HG03025 (cell line): ENCODE measurements around the gene KRT81.
"Not testable (repeated sequence)": the region's sequence is repeated elsewhere in the genome, so short reads cannot be mapped to it uniquely, and the experiment has no call there.

Experiments used
- ATAC-seq: cut with Tn5 transposase; IDR thresholded peaks from one replicate; pipeline ENCODE4 v1.9.1; 2021; ENCODE audit warnings: mild to moderate bottlenecking, moderate library complexity; ENCODE audit not compliant: unreplicated experiment, low FRiP score

The KRT81 gene

DNA sequence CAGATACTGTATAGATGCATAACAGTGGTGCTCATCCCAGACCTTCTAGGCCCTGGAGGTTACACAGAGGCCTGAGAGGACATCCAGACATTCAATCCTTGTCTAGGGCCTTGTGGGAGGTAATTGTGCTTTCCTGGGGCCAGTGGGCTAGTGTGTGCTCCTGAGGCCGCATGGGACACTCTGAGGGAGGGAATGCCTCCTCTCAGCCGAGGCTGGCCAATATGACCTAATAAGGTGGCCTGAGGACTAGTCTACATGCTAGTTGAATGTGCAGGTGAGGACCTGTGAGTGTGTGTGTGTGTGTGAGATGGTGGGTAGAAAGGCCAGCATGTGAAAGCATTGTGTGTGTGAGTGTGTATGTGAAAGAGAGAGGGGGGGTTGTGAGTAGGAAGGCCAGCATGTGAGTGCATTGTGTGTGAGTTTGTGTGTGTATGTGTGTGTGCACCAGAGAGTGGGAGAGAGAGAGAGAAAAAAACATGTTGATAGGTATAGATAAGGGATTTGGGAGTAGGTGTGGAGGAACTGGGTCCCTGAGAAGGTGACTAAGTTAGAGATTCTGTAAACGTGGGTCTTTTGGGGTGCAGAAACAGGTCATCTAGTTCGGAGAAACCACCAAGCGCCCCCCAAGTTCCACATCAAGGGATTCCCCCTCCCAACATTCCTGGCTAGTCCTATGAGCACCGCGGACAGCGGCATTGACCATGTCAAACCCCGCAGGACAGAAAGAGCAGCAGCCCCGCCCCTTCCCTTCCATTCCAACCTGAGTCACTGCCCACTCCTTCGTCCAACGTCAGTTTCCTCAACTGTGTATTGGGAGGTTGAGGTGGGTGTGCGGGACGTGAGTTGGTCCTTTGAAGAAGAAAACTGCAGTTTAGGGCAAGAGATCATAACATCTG is 9.7 kb upstream of the KRT81 start:
- ATAC-seq: no peak

DNA sequence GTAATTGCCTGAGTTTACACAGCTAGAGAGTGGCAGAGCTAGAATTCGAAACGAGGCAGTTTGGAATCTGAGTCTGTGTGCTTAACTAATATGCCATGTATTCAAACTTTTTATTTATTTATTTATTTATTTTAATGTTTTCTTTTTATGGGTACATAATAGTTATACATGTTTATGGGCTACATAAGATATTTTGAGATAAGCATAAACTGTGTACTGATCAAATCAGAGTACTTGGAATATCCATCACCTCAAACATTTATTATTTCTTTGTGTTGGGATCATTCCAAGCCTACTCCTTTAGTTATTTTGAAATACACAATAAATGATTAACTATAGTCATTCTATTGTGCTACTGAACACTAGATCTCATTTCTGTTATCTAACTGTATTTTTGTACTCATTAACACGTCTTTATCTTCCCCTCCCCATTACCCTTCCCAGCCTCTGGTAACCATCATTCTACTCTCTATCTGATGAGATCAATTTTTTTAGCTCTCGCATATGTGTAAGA is 7.4 kb upstream of the KRT81 start:
- ATAC-seq: no peak

DNA sequence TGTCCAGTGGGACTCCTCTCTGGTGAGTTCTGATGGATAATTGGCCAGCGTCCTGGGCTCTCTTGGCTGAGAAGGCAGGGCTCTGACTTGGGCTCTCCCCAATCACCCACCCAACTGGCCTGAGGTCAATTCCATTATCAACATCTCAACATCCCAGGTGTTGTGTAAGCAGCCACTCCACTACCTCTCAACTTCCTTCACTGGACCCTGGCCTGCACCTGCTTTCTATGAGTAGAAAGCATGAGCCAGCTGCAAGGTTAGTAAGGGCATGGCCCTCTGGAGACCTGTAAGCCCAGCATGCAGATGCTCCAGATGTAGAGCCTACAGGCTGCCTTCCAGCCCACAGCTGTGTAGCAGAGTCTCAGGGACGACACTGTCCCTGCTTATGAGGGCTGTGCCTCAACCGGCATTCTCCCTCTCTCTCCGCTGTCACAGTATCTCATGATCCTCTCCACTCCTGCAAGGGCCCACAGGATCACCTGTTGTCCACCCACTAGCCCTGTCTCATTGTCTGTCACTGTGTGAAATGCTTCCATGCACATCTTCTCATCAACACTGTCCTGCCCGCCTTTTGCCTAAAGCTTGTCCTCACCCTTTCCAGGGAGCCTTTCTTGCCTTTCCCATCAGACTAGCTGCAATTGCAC is 5.4 kb upstream of the KRT81 start:
- ATAC-seq: no peak

DNA sequence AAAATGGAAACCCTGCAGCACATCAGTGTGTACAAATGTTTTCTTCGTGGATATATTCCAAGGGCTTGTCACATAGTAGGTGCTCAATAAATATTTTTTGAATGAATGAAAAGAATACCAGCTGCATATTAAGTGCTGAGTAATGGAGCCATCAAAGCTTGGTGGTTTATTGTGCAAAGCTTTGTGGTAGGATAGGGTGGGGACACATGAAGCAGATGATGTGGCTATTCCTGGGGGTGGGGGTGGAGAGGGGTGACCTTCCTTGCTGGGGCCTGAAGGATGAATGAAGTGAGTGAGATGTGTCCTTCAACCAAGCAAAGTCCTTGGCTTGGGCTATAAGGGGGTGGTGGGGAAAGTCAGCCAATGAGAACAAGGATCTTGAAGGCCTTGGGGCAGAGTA is 4.3 kb upstream of the KRT81 start:
- no peak for ATAC-seq

DNA sequence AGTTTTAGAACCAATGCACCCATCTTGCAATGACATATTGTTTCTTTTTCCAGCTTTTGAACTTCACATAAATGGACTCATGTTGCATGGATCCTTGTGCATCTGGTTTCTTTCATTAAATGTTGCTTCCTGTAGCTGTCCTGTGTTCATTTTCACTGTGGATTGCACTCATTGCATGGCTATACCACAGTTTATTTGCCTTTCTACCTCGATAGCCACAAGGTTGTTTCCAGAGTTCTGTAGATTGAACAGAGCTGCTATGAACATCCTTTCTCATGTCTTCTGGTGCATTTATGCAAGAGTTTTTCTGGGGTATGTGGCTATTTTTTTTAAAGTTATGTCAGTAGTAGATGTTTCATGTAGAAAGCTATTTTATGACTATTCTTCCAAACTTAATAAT is 3.5 kb upstream of the KRT81 start:
- no peak for ATAC-seq

DNA sequence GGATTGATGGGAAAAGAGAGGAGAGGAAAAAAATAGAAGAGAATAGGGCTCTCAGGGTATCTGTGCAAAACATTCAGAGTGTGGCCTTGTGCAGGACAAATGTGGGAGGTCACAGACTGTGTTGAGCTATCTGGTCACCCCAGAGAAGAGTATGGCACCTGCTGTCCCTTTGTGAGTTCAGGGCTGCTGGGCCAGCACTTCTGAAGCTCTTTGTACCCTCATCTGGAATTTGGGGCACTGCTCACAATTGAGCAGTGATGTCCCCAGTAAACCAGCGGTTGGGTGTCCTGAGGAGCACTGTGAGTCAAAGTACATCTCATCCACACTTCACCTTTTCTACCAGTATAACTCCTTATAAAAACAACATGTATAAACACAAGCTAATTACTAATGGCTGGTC is 2.6 kb upstream of the KRT81 start:
- no peak for ATAC-seq

DNA sequence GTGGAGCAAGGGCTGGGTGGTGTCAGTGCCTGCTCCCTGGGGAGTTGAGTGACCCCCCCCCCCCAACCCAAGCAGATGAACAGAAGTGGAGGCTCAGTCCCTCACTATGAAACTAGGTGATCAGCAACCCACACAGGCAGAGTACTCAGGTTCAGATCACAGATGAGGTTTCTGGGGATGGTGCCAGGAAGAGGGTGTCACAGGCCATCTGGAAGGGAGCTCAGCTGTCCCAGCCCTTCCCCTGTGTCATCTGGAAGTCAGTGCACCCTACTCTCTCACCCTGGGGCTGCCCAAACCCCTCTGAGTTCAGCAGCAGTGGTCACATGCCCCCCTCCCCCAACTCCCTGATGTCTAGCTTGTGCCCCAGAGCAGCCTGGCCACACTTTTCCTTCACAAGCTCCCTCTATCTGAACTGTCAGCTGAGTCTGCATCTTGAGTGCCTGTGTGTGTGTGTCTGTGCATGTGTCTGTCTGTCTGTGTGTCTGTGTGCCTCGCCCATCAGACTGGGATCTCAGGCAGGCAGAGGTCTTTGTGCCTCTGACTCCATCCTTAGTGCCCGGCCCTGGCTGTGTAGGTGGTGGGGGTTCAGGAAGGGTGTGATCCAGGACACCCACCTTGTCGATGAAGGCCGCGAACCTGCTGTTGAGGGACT is 725 bp downstream of the KRT81 start:
- ATAC-seq: not testable (repeated sequence)

DNA sequence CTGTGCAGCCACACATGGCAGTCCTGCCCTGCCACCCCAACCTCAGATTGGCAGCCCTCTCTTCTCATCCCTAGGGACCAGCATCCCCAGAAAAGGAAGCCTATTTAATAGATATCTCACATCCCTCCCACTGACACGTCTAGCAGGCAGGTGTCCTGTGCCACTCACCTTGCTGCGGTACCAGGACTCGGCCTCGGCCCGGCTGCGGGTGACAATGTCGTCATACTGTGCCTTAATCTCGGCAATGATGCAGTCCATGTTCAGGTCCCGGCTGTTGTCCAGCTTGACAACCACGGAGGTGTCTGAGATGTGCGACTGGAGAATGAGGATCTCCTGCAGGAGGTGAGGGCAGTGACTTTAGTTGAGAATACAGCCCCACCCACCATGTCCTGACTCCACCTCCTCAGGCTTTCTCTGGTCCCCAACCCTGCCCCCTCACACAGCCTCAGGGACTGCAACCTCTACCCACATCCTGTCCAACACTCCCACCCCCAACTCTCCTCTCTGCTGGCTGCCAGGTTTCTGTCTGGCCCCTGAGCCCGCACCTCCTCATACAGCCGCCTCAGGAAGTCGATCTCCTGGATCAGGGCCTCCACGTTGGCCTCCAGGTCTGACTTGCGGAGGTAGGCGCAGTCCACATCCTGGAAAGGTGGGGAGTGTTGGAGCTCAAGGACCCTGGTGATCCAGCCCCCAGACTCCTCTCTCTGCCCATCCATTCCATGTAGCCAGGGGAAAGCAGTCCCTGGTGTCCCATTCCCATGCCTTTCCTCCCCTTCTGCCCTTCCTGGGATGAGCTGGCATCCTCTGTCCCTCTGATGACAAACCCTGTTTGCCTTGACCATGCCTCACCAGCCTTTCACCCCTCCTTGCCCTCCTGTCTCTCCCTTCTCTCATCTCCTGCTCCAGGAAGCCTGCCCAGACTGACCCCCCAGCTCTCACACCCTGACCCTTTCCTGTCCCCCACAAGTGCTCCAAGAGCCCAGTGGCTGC is 3.2 kb downstream of the KRT81 start:
- ATAC-seq: not testable (repeated sequence)

DNA sequence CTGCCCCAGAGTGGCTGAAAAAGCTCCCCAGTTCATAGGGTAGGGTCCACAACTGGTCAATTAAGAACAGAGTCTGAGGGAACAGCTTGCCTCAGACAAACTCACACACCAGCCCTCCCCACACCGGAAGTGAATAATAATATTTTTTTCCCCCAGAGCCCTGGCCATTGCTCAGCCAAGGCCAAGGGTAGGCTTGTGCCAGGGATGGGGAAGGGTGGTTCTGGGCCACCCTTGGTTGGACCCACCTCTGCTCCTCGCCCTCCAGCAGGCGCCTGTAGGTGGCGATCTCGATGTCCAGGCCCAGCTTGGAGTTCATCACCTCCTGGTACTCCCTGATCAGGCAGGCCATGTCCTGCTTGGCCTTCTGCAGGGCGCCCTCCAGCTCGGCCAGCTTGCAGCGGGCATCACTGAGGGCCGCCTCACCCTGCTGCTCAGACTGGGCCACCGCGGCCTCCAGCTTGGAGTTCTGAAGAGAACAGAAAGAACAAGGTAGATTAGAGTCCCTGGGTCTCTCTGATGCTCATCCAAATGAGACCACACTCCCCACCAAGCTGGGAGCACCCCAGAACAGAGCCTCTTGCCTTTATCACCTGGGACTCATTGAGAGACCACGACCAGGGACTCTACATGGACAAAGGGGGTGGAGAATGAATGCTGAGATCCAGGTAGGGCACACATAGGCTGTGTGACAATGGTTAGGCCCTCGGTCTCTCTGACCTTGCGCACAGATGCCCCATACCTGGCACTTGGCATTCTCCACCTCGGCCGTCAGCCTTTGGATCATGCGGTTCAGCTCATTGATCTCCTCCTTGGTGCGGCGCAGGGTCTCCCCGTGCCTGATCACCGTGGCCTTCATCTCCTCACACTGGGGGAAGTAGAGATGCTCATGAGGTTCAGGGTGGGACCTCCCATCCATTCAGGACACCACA is 4.2 kb downstream of the KRT81 start:
- not testable (repeated sequence) for ATAC-seq

DNA sequence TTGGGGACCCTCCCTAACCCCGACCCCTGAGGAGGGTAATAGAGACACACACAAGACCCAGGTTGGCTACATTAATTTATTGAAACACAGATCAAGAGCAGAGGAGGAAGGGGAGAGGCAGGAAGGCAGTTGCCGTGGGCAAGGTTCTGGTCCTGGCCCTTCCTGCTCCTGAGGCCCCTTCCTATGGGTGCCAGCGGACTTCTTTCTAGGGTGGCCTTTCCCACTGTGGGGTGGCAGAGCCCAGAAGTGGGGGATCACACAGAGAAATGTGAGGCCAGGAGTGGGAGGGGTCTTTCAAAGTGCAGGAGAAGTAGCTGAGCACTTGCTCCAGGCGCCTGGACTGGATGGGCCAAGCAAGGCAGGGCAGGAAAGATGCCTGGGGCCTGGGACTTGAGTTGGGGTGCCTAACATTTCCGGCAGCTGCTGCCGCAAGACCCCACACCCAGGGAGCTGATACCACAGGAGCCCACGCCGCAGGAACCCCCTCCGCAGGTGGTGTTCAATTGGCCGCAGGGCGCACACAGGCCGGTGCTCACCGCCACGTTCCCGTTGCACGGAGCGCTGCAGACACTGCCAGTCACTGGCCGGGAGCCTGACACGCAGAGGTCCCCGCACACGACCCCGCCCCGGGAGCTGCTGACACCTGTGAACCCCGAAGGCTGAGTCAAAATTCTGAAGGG is 5.3 kb downstream of the KRT81 start:
- no peak for ATAC-seq

DNA sequence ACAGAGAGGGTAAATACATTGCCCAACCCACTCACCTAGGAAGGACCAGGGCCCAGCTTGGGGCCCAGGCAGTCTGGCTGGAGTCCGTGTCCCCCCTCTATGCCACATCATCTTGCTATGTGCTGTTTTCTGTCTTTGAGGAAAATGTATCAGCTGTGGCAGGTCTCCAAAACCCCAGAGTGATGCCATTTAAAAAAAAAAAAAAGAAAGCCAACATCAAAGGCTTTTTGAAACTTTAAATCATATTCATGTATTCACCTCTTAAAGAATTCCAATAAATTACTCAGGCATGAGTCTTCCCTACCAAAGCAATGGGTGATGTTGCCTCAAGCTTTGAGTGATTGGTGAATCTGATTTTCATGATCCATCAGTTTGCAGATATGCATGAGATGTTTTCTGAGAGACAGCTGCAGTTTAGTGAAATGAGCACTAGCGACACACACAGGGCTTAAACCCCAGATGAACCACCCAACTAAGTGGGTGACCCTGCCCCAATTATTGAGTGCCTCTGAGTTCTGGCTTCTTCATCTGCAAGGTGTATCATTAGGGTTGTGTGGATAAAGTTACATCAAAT is 6.1 kb downstream of the KRT81 start:
- no peak for ATAC-seq

DNA sequence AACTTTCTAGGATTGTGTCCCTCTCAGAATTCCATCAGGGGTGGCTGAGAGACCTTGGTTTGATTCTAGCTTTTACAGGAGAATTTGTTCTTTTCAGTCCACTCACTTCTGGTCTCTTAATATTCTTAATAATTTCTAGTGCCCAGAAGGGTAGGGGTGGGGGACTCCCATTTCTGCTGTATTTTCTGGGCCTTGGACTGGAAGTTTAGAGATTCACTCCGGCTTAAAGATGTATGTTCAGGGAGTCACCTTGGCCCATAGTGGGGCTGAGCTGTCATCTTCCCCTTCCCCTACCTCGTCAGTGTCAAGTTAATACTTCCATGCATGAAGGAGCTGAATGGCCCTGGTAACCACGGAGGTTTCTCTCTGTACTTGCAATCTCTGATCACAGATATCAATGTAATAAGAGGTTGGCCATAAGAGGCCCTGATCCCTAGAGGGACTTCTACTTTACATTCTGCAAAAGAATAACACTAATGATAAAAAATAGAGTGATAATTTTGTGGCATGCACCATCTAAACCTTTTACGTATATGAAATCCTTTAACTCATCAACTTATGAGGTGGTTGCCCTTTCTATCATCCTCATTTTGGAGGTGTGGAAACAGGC is 6.7 kb downstream of the KRT81 start:
- no peak for ATAC-seq

DNA sequence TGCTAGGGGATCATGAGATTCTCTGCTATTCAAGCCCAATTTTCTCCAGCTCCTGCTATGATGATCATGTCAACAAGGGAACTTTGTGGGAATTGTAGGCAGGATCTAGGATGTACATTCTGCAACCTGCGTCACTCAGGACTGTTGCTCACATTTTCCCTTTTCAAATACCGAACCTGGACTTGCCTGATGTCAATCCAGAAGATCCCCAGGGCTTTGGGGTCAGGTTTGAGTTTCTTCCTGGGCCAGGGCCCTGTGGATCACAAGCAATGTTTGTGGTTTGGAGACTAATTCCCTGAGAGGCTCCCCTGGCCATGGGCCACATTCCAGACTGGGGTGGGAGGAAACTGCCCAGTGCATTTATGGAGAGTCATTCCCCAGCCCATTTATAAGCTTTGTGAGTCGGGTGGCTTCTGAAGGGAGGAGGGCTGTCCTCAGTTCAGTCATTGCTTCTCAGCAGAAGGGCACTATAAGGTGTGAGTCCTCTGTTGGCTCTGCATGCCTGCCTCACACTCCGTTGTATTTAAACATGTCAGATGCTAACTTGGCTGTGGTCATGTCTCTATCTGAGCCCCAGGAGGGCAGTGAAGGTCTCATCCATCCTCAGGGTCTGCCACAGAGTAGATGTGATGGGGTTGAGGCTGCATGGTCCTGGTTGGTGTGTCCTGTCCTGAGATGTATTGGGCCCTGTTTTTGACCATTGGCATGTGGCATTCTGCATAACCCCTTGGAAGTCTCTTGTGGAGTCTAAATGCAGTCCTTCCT is 10.4 kb downstream of the KRT81 start:
- ATAC-seq: no peak

DNA sequence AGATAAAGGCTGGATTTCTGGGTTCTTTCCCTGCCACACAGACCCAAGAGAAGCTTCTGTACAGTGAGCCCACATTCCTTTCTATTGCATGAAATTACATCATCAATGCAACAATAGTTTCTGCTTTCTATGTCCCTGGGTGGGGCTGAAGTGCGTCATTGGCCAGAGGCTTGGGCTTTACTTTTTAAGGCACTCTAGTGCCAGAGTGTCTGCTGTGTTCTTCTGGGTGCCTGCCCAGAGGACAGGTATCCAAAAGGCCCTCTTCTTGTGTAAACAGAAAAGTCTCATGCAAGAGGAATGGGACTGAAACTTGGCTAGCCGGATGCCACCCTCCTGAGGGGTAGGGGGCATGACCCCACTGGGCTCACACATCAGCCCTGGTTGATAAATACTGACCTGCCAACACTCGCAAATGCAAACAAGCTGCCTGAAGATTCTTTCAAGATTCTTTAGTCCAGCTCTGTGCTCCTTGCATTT is 11.0 kb downstream of the KRT81 start:
- ATAC-seq: no peak

DNA sequence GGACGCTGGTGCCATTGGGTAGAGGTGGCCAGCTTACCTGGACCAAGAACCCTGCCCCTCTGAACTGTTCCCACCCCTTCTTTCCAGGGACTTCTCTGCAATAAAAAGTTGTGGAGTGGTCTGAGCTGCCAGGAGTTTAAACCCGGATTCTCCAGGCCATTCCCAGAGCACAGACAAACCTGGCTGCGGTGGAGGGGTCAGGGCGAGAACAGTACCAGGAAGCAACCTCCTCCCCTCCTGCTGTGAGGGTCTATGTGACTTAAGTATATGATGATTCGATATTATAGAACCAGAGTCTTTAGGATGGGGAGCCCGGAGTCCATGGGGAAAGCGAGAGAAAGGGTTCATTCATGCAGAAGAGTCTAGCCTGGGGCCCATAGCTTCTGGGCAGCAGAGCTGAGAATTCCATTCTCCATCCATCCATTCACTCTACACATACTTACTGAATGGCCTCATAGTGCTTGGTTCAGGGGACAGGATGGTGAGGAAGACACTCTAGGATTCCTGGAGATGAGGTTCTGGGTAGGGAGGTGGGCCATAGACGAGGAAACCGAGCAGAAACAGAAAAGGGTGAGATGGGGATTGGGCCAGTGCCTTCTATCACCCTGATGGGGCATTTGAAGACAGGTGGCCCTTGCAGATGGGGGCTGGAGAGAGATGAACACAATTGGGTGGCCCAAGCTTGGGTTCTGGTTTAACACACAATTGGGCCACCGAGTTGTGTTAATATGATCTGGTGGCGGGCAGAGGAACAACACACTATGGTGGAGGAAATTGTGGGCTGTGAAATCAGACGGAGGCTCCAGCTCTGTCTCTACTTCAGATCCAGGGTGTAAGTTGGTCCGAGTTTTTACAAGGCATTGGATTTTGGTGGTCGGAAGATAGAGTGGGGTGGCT is 11.7 kb downstream of the KRT81 start:
- no peak for ATAC-seq
